ENCODE data around the gene CPNE5.

DNA sequence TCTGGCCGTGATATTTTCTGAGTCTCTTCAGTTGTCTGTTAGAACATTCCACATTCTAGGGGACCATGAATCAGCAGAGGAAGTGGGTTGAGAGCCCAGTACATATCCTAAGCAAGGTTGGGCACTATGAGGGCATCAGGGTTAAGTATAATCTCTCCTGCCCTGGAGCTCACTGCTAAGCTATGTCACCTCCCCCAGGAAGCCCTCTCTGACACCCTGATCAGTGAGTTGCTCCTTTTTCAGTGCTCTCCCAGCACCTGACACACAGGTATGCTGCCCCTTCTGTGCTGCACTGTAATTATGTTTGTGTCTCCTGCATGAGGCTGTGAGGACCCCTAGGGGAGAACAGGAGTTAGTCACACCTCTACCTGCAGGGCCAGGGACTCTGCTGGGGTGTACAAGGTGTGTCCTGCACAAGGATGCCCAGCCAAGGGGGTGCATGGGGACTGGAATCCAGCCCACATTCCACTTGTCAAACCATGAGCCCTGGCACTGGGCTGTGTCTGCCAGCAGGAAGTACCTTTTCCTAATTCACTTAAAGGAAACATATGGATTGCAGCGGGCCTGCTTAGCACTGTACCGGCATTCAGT, 137.7 kb downstream of the CPNE5 start:
- no peak for TF ChIP-seq POLR2A (IDR thresholded peaks at IDR 0.05)
- TF ChIP-seq, protein P1, sequence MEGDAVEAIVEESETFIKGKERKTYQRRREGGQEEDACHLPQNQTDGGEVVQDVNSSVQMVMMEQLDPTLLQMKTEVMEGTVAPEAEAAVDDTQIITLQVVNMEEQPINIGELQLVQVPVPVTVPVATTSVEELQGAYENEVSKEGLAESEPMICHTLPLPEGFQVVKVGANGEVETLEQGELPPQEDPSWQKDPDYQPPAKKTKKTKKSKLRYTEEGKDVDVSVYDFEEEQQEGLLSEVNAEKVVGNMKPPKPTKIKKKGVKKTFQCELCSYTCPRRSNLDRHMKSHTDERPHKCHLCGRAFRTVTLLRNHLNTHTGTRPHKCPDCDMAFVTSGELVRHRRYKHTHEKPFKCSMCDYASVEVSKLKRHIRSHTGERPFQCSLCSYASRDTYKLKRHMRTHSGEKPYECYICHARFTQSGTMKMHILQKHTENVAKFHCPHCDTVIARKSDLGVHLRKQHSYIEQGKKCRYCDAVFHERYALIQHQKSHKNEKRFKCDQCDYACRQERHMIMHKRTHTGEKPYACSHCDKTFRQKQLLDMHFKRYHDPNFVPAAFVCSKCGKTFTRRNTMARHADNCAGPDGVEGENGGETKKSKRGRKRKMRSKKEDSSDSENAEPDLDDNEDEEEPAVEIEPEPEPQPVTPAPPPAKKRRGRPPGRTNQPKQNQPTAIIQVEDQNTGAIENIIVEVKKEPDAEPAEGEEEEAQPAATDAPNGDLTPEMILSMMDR (IDR thresholded peaks at IDR 0.05) = no peak

All from adrenal gland (tissue), 5 donors.